ENCODE results near the gene ASCC1.

GRCh38 chr10:72244573-72245038 is 28.5 kb upstream of the ASCC1 start:
- TF ChIP-seq CTCF (conservative IDR thresholded peaks at IDR 0.05 in 1 of 2, IDR thresholded peaks at IDR 0.05 in 1 of 2; ENCODE audit: low read depth in 1 of 2, low read length in 2 of 2), result no peak
- TF ChIP-seq EZH2 (IDR thresholded peaks at IDR 0.05; ENCODE audit: low read length, missing control alignments), result no peak
